HepG2 (cell line): ENCODE data around the gene HSF2BP. TPM values are rescaled to one million over a fixed set of nuclear protein-coding genes. Genes with fewer than 3 reads are reported as not detected.
A peak's percentile ranks its signal among the peaks of the same experiment; 100 is the strongest.

Experiments
- EP300 ChIP-seq, 3 experiments: sonication (generic) in 1 of 3; formaldehyde crosslinking in 1 of 3; IDR thresholded peaks; 2 replicates each; pipeline versions ENCODE4 v1.5.1 to v1.6.1; 2011 to 2020; ENCODE audit warnings: low read depth in 2 of 3, low read length in 2 of 3, borderline replicate concordance in 1 of 3, improper control_type of control experiment in 1 of 3, mild to moderate bottlenecking in 1 of 3, missing genetic modification reagents in 1 of 3, moderate library complexity in 1 of 3
- FLYWCH1 ChIP-seq: sonication (generic); formaldehyde crosslinking; IDR thresholded peaks from 2 replicates; pipeline ENCODE4 v1.8.1; 2023; ENCODE audit warnings: mild to moderate bottlenecking, missing genetic modification reagents
- KLF12 ChIP-seq: sonication (generic); formaldehyde crosslinking; IDR thresholded peaks from 2 replicates; pipeline ENCODE4 v1.4.0; 2020; ENCODE audit warnings: missing genetic modification reagents, borderline replicate concordance
- KMT2B ChIP-seq: IDR thresholded peaks from 2 replicates; pipeline ENCODE4 v1.6.1; 2016; ENCODE audit warnings: missing genetic modification reagents, missing compliant biosample characterization
- NR2F6 ChIP-seq, 2 experiments: IDR thresholded peaks; 2 replicates each; pipeline ENCODE4 v1.6.1; 2016; ENCODE audit warnings: antibody characterized with exemption in 1 of 2, mild to moderate bottlenecking in 1 of 2
- PITX1 ChIP-seq: sonication (generic); formaldehyde crosslinking; IDR thresholded peaks from 2 replicates; pipeline ENCODE4 v1.5.1; 2020; ENCODE audit warnings: mild to moderate bottlenecking, missing genetic modification reagents
- TCF12 ChIP-seq, 2 experiments: fragments of 450-650 bp in 1 of 2; sonication (generic) in 1 of 2; formaldehyde crosslinking in 1 of 2; IDR thresholded peaks; 2 replicates each; pipeline versions ENCODE4 v1.6.1 to v1.8.0; 2017 to 2022; ENCODE audit warnings: antibody characterized with exemption in 1 of 2, mild to moderate bottlenecking in 1 of 2, missing genetic modification reagents in 1 of 2, moderate library complexity in 1 of 2
- ZEB1 ChIP-seq: IDR thresholded peaks from 2 replicates; pipeline ENCODE4 v1.6.1; 2012; ENCODE audit warnings: mild to moderate bottlenecking, low read depth, inconsistent platforms; ENCODE audit not compliant: insufficient replicate concordance
- ZIK1 ChIP-seq: sonication (generic); formaldehyde crosslinking; IDR thresholded peaks from 2 replicates; pipeline ENCODE4 v1.5.0; 2020; ENCODE audit warnings: mild to moderate bottlenecking, low read depth, missing genetic modification reagents, borderline replicate concordance
- ZNF34 ChIP-seq: sonication (generic); formaldehyde crosslinking; IDR thresholded peaks from 2 replicates; pipeline ENCODE4 v1.4.0; 2020; ENCODE audit warnings: mild to moderate bottlenecking, missing genetic modification reagents, borderline replicate concordance
- ZNF780A ChIP-seq: sonication (generic); formaldehyde crosslinking; IDR thresholded peaks from 2 replicates; pipeline ENCODE4 v1.8.0; 2022; ENCODE audit warnings: mild to moderate bottlenecking, missing genetic modification reagents, moderate library complexity
- polyA plus RNA-seq, 8 experiments: library from polyadenylated mRNA; depleted of rRNA in 3 of 8; stranded (reverse) in 7 of 8; unstranded in 1 of 8; fragments of >200 nt; fragmentation: Illumina TruSeq in 4 of 8; extraction: Trizol in 4 of 8; gene quantifications; 2 replicates each; pipeline versions ENCODE4 v1.2.1 to v1.2.3, GENCODE V29; 2011 to 2016; ENCODE audit warnings: low read depth in 4 of 8, missing spikeins in 1 of 8, mixed read lengths in 1 of 8; ENCODE audit not compliant: insufficient read depth in 1 of 8
- total RNA-seq, 5 experiments: library from RNA; depleted of rRNA; stranded (reverse); fragments of >200 nt; fragmentation: Illumina TruSeq; extraction: Trizol; gene quantifications; 2 replicates each; pipeline ENCODE4 v1.2.3, GENCODE V29; 2016; ENCODE audit warnings: low read depth in 1 of 5
- TF ChIP-seq, protein P1 (sequence below): IDR thresholded peaks from 2 replicates; pipeline ENCODE4 v1.6.1; 2016; ENCODE audit warnings: missing compliant biosample characterization, missing genetic modification reagents, borderline replicate concordance
- TF ChIP-seq, protein P2 (sequence below): sonication (generic); formaldehyde crosslinking; IDR thresholded peaks from 2 replicates; pipeline ENCODE4 v1.8.1; 2022; ENCODE audit warnings: low read depth, mild to moderate bottlenecking, missing genetic modification reagents
- TF ChIP-seq, protein P3 (sequence below): sonication (generic); formaldehyde crosslinking; IDR thresholded peaks from 2 replicates; pipeline ENCODE4 v1.8.0; 2022; ENCODE audit warnings: missing genetic modification reagents, mild to moderate bottlenecking, inconsistent platforms, borderline replicate concordance
- TF ChIP-seq, protein P4 (sequence below): sonication (generic); formaldehyde crosslinking; IDR thresholded peaks from 2 replicates; pipeline ENCODE4 v1.5.0; 2020; ENCODE audit warnings: mild to moderate bottlenecking, low read depth, missing genetic modification reagents, borderline replicate concordance
- TF ChIP-seq, protein P5 (sequence below): IDR thresholded peaks from 2 replicates; pipeline ENCODE4 v1.6.1; 2016; ENCODE audit warnings: mild to moderate bottlenecking
- TF ChIP-seq, protein P6 (sequence below): sonication (generic); formaldehyde crosslinking; IDR thresholded peaks from 2 replicates; pipeline ENCODE4 v1.5.0; 2020; ENCODE audit warnings: missing genetic modification reagents, mild to moderate bottlenecking, borderline replicate concordance

HSF2BP gene
- total and polyA plus RNA-seq, 2 of the 13 experiments (the other 11 are each of a cell fraction or from before 2014, with no cell fraction given), result 0.67 to 2.2 TPM

DNA sequence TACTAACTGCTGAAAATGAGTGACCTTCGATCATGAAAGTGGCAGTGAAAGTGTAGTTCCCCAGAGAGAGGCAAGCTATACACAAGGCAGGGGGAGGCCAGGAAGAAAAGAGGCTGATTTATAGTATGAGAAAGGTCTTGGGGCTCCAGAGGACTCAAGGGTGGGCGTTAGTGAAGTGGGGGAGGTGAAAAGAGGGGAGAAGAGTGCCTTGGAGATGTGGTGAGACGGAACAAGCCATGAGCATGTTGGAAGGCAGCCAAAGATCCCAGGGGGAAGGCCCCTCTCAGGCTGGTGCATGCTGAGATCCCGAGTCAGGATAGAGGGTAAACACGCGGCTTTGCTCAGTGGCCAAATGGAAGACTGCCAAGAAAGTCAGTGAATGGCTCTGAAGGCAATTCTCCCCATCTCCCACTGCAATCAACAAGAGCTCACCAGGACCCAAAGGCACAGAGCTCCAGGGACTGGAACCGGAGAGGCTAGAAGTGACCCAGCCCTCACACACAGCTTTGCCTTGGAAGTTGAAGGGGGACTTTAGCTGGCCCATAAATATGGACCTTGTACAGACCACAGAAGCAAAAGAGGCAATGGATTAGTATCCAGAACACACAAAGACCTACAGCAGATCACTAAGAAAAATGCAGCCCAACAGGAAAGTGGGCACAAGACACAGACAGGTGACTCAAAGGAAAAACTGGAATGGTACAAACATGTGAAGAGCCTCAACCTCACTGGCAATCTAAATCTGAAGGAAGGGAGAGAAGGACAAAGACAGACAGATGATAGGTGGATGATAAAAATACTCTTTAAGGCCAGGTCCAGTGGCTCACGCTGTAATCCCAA lies 49.6 kb downstream of the HSF2BP start (continued):
- TF ChIP-seq, protein P1, sequence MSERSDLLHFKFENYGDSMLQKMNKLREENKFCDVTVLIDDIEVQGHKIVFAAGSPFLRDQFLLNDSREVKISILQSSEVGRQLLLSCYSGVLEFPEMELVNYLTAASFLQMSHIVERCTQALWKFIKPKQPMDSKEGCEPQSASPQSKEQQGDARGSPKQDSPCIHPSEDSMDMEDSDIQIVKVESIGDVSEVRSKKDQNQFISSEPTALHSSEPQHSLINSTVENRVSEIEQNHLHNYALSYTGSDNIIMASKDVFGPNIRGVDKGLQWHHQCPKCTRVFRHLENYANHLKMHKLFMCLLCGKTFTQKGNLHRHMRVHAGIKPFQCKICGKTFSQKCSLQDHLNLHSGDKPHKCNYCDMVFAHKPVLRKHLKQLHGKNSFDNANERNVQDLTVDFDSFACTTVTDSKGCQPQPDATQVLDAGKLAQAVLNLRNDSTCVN (CRISPR knock-in tag), result 0 out of 2 replicates have a peak, but pooled peaks have one; percentile 51
- TF ChIP-seq, protein P2, sequence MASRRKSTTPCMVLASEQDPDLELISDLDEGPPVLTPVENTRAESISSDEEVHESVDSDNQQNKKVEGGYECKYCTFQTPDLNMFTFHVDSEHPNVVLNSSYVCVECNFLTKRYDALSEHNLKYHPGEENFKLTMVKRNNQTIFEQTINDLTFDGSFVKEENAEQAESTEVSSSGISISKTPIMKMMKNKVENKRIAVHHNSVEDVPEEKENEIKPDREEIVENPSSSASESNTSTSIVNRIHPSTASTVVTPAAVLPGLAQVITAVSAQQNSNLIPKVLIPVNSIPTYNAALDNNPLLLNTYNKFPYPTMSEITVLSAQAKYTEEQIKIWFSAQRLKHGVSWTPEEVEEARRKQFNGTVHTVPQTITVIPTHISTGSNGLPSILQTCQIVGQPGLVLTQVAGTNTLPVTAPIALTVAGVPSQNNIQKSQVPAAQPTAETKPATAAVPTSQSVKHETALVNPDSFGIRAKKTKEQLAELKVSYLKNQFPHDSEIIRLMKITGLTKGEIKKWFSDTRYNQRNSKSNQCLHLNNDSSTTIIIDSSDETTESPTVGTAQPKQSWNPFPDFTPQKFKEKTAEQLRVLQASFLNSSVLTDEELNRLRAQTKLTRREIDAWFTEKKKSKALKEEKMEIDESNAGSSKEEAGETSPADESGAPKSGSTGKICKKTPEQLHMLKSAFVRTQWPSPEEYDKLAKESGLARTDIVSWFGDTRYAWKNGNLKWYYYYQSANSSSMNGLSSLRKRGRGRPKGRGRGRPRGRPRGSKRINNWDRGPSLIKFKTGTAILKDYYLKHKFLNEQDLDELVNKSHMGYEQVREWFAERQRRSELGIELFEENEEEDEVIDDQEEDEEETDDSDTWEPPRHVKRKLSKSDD (CRISPR knock-in tag), result no peak
- TF ChIP-seq ZNF34 (CRISPR knock-in tag) (no peak), PITX1 (CRISPR knock-in tag) (peak; percentile 87), EP300 (IDR thresholded peaks at IDR 0.05; ENCODE audit: low read depth in 2 of 2, low read length in 2 of 2) (peak in 1 of 2 experiments; percentile 73; a peak in 2 of 4 replicates), EP300 (CRISPR knock-in tag; IDR thresholded peaks at IDR 0.05; ENCODE audit: borderline replicate concordance) (no peak), ZNF780A (CRISPR knock-in tag) (no peak), ZIK1 (CRISPR knock-in tag) (0 out of 2 replicates have a peak, but pooled peaks have one; percentile 33), FLYWCH1 (no peak), ZEB1 (no peak), KLF12 (CRISPR knock-in tag) (0 out of 2 replicates have a peak, but pooled peaks have one; percentile 31), KMT2B (CRISPR knock-in tag) (0 out of 2 replicates have a peak, but pooled peaks have one; percentile 34), TCF12 (IDR thresholded peaks at IDR 0.05) (no peak), TCF12 (CRISPR knock-in tag; IDR thresholded peaks at IDR 0.05) (no peak), NR2F6 (IDR thresholded peaks at IDR 0.05) (0 out of 2 replicates have a peak, but pooled peaks have one; percentile 25), NR2F6 (CRISPR knock-in tag; IDR thresholded peaks at IDR 0.05) (peak; percentile 24; the same call in 1 of the 2 replicates)
- TF ChIP-seq, protein P3, sequence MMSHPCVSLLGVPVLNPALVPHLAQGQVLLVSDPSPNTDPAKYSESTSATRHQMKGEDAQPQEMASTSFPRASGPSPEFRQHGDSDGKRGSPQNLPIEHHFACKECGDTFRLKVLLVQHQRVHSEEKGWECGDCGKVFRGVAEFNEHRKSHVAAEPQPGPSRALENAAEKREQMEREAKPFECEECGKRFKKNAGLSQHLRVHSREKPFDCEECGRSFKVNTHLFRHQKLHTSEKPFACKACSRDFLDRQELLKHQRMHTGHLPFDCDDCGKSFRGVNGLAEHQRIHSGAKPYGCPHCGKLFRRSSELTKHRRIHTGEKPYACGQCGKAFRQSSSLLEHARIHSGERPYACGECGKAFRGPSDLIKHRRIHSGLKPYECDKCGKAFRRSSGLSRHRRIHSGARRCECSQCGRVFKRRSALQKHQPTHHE (CRISPR knock-in tag), result no peak; the same call in 1 of the 2 replicates
- TF ChIP-seq, protein P4, sequence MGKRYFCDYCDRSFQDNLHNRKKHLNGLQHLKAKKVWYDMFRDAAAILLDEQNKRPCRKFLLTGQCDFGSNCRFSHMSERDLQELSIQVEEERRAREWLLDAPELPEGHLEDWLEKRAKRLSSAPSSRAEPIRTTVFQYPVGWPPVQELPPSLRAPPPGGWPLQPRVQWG (CRISPR knock-in tag), result no peak
- TF ChIP-seq, protein P5, sequence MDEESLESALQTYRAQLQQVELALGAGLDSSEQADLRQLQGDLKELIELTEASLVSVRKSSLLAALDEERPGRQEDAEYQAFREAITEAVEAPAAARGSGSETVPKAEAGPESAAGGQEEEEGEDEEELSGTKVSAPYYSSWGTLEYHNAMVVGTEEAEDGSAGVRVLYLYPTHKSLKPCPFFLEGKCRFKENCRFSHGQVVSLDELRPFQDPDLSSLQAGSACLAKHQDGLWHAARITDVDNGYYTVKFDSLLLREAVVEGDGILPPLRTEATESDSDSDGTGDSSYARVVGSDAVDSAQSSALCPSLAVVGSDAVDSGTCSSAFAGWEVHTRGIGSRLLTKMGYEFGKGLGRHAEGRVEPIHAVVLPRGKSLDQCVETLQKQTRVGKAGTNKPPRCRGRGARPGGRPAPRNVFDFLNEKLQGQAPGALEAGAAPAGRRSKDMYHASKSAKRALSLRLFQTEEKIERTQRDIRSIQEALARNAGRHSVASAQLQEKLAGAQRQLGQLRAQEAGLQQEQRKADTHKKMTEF (CRISPR knock-in tag), result peak; percentile 73; the same call in 1 of the 2 replicates
- TF ChIP-seq, protein P6, sequence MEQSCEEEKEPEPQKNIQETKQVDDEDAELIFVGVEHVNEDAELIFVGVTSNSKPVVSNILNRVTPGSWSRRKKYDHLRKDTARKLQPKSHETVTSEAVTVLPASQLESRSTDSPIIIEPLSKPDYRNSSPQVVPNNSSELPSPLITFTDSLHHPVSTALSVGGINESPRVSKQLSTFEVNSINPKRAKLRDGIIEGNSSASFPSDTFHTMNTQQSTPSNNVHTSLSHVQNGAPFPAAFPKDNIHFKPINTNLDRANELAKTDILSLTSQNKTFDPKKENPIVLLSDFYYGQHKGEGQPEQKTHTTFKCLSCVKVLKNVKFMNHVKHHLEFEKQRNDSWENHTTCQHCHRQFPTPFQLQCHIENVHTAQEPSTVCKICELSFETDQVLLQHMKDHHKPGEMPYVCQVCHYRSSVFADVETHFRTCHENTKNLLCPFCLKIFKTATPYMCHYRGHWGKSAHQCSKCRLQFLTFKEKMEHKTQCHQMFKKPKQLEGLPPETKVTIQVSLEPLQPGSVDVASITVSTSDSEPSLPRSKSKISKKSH (CRISPR knock-in tag), result no peak
